K562 (cell line): ENCODE measurements around the gene DPM2. TPM values are rescaled to one million over a fixed set of nuclear protein-coding genes. Genes with fewer than 3 reads are reported as not detected.
A peak's percentile ranks its signal among the peaks of the same experiment; 100 is the strongest.

Experiments
- ATAC-seq: fragments of 200-7000 bp; cut with Tn5 transposase; 3 replicates; pipeline ENCODE4 v1.9.1; 2020; ENCODE audit warnings: moderate library complexity
- BruUV-seq: library from RNA; stranded (reverse); fragments of 400-500 nt; replicated peaks from 2 replicates; lab custom pipeline; 2021; lab: Mats Ljungman, UMichigan
- CTCF ChIA-PET: fragments of 300-600 bp; formaldehyde crosslinking; extraction: SDS; loops from one replicate; lab custom pipeline; 2021; ENCODE audit warnings: low intra/inter-chr PET ratio; lab: Yijun Ruan, JAX
- POLR2A ChIA-PET: fragments of 300-600, 350-650 bp; sonication (Branson Sonifier 250); formaldehyde crosslinking; extraction: SDS; loops from one replicate; lab custom pipeline; 2021; ENCODE audit warnings: antibody characterized with exemption, inconsistent platforms; lab: Yijun Ruan, JAX
- DNase-seq, 4 experiments: peaks; one replicate each; pipeline versions ENCODE4 v3.0.0 to v3.0.0-alpha.2; 2011 to 2018; ENCODE audit warnings: low spot score in 3 of 4, mixed read lengths in 3 of 4; ENCODE audit errors: extremely low read depth in 1 of 4
- FAIRE-seq: peaks from 2 replicates; lab custom pipeline; 2011; peaks lifted over from hg19 to GRCh38; lab: Jason Lieb, UNC
- H2AFZ ChIP-seq: 2 replicates; pipeline ENCODE4 v1.6.0; 2011; ENCODE audit warnings: low read depth, low read length, control low read depth, inconsistent platforms
- H3K27ac ChIP-seq: fragments of 200-600 bp; 3 replicates; pipeline ENCODE4 v1.8.0; 2011; ENCODE audit warnings: low read depth, mild to moderate bottlenecking, control low read depth, inconsistent platforms, low read length, moderate library complexity, mixed read lengths; ENCODE audit errors: extremely low read depth
- H3K27me3 ChIP-seq, 2 experiments: fragments of 300-600 bp in 1 of 2; 2 replicates in 1 of 2; 3 replicates in 1 of 2; pipeline versions ENCODE4 v1.6.0 to v1.8.0; 2011; ENCODE audit warnings: inconsistent platforms in 2 of 2, low read length in 2 of 2, mild to moderate bottlenecking in 1 of 2, mixed read lengths in 1 of 2, moderate library complexity in 1 of 2; ENCODE audit not compliant: control insufficient read depth in 2 of 2, insufficient read depth in 2 of 2
- H3K36me3 ChIP-seq: fragments of 300-600 bp; 3 replicates; pipeline ENCODE4 v1.8.0; 2011; ENCODE audit warnings: mild to moderate bottlenecking, low read length, inconsistent platforms; ENCODE audit not compliant: control insufficient read depth, insufficient read depth
- H3K4me1 ChIP-seq, 2 experiments: fragments of 200-600 bp in 1 of 2; replicated peaks in 1 of 2; 2 replicates in 1 of 2; 3 replicates in 1 of 2; pipeline versions ENCODE4 v1.5.1 to v1.8.0; 2011; ENCODE audit warnings: inconsistent platforms in 2 of 2, low read length in 2 of 2, mild to moderate bottlenecking in 1 of 2, mixed read lengths in 1 of 2, moderate library complexity in 1 of 2; ENCODE audit not compliant: control insufficient read depth in 2 of 2, insufficient read depth in 2 of 2
- H3K4me2 ChIP-seq: 2 replicates; pipeline ENCODE4 v1.6.1; 2011; ENCODE audit warnings: low read length, control low read depth, inconsistent platforms, mixed read lengths; ENCODE audit not compliant: insufficient read depth
- H3K4me3 ChIP-seq: fragments of 200-600 bp; sonication (generic), shearing (Covaris generic); 2 replicates; pipeline ENCODE4 v1.5.1; 2016; ENCODE audit warnings: control low read depth, inconsistent platforms
- H3K79me2 ChIP-seq: fragments of 200-600 bp; 3 replicates; pipeline ENCODE4 v1.8.0; 2011; ENCODE audit warnings: low read length, inconsistent platforms; ENCODE audit not compliant: control insufficient read depth, insufficient read depth
- H3K9ac ChIP-seq, 2 experiments: 2 replicates each; pipeline versions ENCODE4 v1.6.0 to v1.6.1; 2011; ENCODE audit warnings: low read depth in 2 of 2, low read length in 2 of 2, control low read depth in 1 of 2, inconsistent platforms in 1 of 2, mild to moderate bottlenecking in 1 of 2, mixed read lengths in 1 of 2; ENCODE audit not compliant: insufficient read depth in 1 of 2
- H3K9me1 ChIP-seq: one replicate; pipeline ENCODE4 v1.6.0; 2011; ENCODE audit warnings: inconsistent platforms, mild to moderate bottlenecking, low read length, moderate library complexity; ENCODE audit not compliant: control insufficient read depth, insufficient read depth
- H3K9me3 ChIP-seq: replicated peaks from 2 replicates; pipeline ENCODE4 v1.5.1; 2011; ENCODE audit warnings: low read depth, low read length, inconsistent platforms; ENCODE audit not compliant: control insufficient read depth, insufficient read depth
- H4K20me1 ChIP-seq: replicated peaks from 2 replicates; pipeline ENCODE4 v1.6.1; 2011; ENCODE audit warnings: low read length, inconsistent platforms, mixed read lengths; ENCODE audit not compliant: control insufficient read depth, insufficient read depth
- ATF7 ChIP-seq: fragments of 450-650 bp; IDR thresholded peaks from 2 replicates; pipeline ENCODE4 v1.7.1; 2014; ENCODE audit warnings: mild to moderate bottlenecking, moderate library complexity
- CTBP1 ChIP-seq: fragments of 450-650 bp; IDR thresholded peaks from 2 replicates; pipeline ENCODE4 v1.6.1; 2016; ENCODE audit warnings: borderline replicate concordance
- ELF4 ChIP-seq: fragments of 450-650 bp; formaldehyde crosslinking; IDR thresholded peaks from 2 replicates; pipeline ENCODE4 v1.4.0; 2022; ENCODE audit warnings: missing genetic modification characterization
- FIP1L1 ChIP-seq: fragments of 200-400 bp; formaldehyde crosslinking; IDR thresholded peaks from 2 replicates; pipeline ENCODE4 v1.6.1; 2018; ENCODE audit warnings: mild to moderate bottlenecking, low read depth, low read length; ENCODE audit not compliant: poor library complexity, severe bottlenecking
- FUS ChIP-seq: fragments of 200-400 bp; formaldehyde crosslinking; optimal IDR thresholded peaks from 2 replicates; pipeline ENCODE3; 2017; ENCODE audit warnings: low read depth, low read length
- PURB ChIP-seq: sonication (generic); formaldehyde crosslinking; IDR thresholded peaks from 2 replicates; pipeline ENCODE4 v1.9.0; 2021; ENCODE audit warnings: low read depth, mild to moderate bottlenecking, missing genetic modification reagents
- SIN3A ChIP-seq, 2 experiments: fragments of 150-350 bp in 1 of 2; IDR thresholded peaks; 2 replicates each; pipeline ENCODE4 v1.6.1; 2011 to 2016; ENCODE audit warnings: borderline replicate concordance in 2 of 2, low read depth in 2 of 2, low read length in 2 of 2, mild to moderate bottlenecking in 2 of 2, moderate library complexity in 2 of 2; ENCODE audit not compliant: control insufficient read depth in 1 of 2
- YY1 ChIP-seq, 3 experiments: IDR thresholded peaks; 2 replicates each; pipeline ENCODE4 v1.6.1; 2011; ENCODE audit warnings: low read length in 2 of 3, mild to moderate bottlenecking in 2 of 3, moderate library complexity in 2 of 3, borderline replicate concordance in 1 of 3, control low read depth in 1 of 3, low read depth in 1 of 3; ENCODE audit not compliant: insufficient read depth in 3 of 3, insufficient replicate concordance in 2 of 3, control insufficient read depth in 1 of 3, insufficient read length in 1 of 3; ENCODE audit errors: extremely low read depth in 1 of 3
- ZNF318 ChIP-seq, 2 experiments: fragments of 450-650 bp; IDR thresholded peaks; 2 replicates each; pipeline ENCODE4 v1.6.1; 2016; ENCODE audit warnings: mild to moderate bottlenecking in 2 of 2, borderline replicate concordance in 1 of 2, low read depth in 1 of 2, moderate library complexity in 1 of 2
- WGBS: fragments of 100-300 bp; shearing (Covaris generic); methylation state at CpG from one replicate; pipeline ENCODE4 v1.1.6; 2016; ENCODE audit warnings: low coverage, mixed read lengths; ENCODE audit not compliant: insufficient coverage; ENCODE audit errors: missing lambda C conversion rate; 5-methylcytosine and 5-hydroxymethylcytosine counted together
- in situ Hi-C: fragments of 300-500 bp; cut with MboI; formaldehyde crosslinking; loops from 4 replicates; pipeline ENCODE4 v1.15.0; 2018; ENCODE audit warnings: inconsistent platforms, mixed read lengths
- intact Hi-C: fragments of 100-400 bp; cut with micrococcal nuclease; formaldehyde crosslinking; loops from 2 replicates; pipeline ENCODE4 v1.14.2; 2022
- polyA plus RNA-seq, 8 experiments: library from polyadenylated mRNA; depleted of rRNA in 4 of 8; stranded (reverse) in 5 of 8; unstranded in 3 of 8; fragments of >200 nt; fragmentation: Nextera tagmentation in 2 of 8; fragmentation: Illumina TruSeq in 1 of 8; extraction: Ambion mirVana in 2 of 8; extraction: Trizol in 1 of 8; gene quantifications; 2 replicates each; pipeline versions ENCODE4 v1.2.1 to v1.2.3, GENCODE V29; 2011 to 2014; ENCODE audit warnings: inconsistent platforms in 1 of 8, missing spikeins in 1 of 8
- total RNA-seq, 7 experiments: library from RNA; depleted of rRNA in 6 of 7; stranded (reverse); fragments of >200 nt in 6 of 7; fragmentation: Illumina TruSeq in 2 of 7; extraction: Trizol in 2 of 7; gene quantifications; 2 replicates each; pipeline versions ENCODE4 v1.2.1 to v1.2.3, GENCODE V29; 2011 to 2021; ENCODE audit warnings: low replicate concordance in 1 of 7

The DPM2 gene
- total and polyA plus RNA-seq, 9 of the 15 experiments (the other 6 are each of a cell fraction or from before 2014, with no cell fraction given), result 43.5 to 126 (median 71.1) TPM

- ATAC-seq (peak; percentile 87), FAIRE-seq (peak; percentile 48), DNase-seq (peak; percentile 93 to 98 (median 94))
- ChIA-PET CTCF (no interaction called here), POLR2A (interaction anchor here (0.6 to 1.7 kb wide), 5 partner anchors 11 to 164 kb away, joined by 3 to 4 read pairs (median 3); no protein-coding TSS in a partner anchor)
- Histone ChIP-seq H3K27ac (peak within 1 kb of the TSS; percentile 85), H4K20me1 (peaks cover 4% of the 10 kb centered on the region; the same call in 1 of the 2 replicates), H3K36me3 (peaks cover 15% of the 10 kb centered on the region; the same call in 2 of the 3 replicates), H3K9me3 (no peaks in the 10 kb centered on the region), H3K27me3 (no peaks in the 10 kb centered on the region), H3K4me2 (peak within 1 kb of the TSS; percentile 73), H3K9me1 (peaks cover 3% of the 10 kb centered on the region), H3K4me1 (peaks cover 50 to 81% of the 10 kb centered on the region in 2 experiments), H3K9ac (peak within 1 kb of the TSS; percentile 65 to 88), H3K4me3 (peak within 1 kb of the TSS; percentile 55), H3K79me2 (peaks cover 19% of the 10 kb centered on the region), H2AFZ (peak within 1 kb of the TSS; percentile 72)
- 1% methylated on average over 40 of the region's 70 CpGs for WGBS
- no TSS peak for BruUV-seq
- in situ Hi-C loops, result no loop called here
- intact Hi-C loops, result no loop called here
- TF ChIP-seq PURB (CRISPR knock-in tag) (no peak), YY1 (IDR thresholded peaks at IDR 0.05; ENCODE audit: borderline replicate concordance in 1 of 3, control insufficient read depth in 1 of 3, extremely low read depth in 1 of 3, insufficient read depth in 3 of 3, insufficient read length in 1 of 3, insufficient replicate concordance in 2 of 3, low read depth in 1 of 3, low read length in 2 of 3) (peak in 1 of 3 experiments; percentile 26), FUS (peak; percentile 98), FIP1L1 (peak; percentile 82), CTBP1 (peak; percentile 73; the same call in 1 of the 2 replicates), ATF7 (no peak), SIN3A (IDR thresholded peaks at IDR 0.05; ENCODE audit: borderline replicate concordance in 2 of 2, control insufficient read depth in 1 of 2, low read depth in 2 of 2, low read length in 2 of 2) (0 out of 4 replicates have a peak, but pooled peaks of 1 of the 2 experiments have one; percentile 24), ZNF318 (IDR thresholded peaks at IDR 0.05; ENCODE audit: borderline replicate concordance in 1 of 2, low read depth in 1 of 2) (no peak), ELF4 (no peak)
Measured at GRCh38 chr9:127930231-127931091, 7.2 kb downstream of the DPM2 start, which contains the start of gene PIP5KL1. PIP5KL1 (minus strand) TSS chr9:127930777; CDS start chr9:127930752, 25 bp downstream.
